Esophagus squamous epithelium (tissue), 5 donors: Measurements from ENCODE around the gene SLC44A4. TPM values are rescaled to one million over a fixed set of nuclear protein-coding genes. Genes with fewer than 3 reads are reported as not detected.

ENCODE experiments used
- DNase-seq: peaks from one replicate; lab custom pipeline; 2025; lab: John Stamatoyannopoulos, UW
- H3K27ac ChIP-seq, 4 donors: fragments of 200-600 bp; sonication (generic); one replicate each; pipeline ENCODE4 v1.5.1; 2016 to 2019; ENCODE audit warnings: mild to moderate bottlenecking in 1 of 4
- H3K27me3 ChIP-seq, 4 donors: fragments of 200-600 bp; sonication (generic); 1 replicate in 3 of 4; 2 replicates in 1 of 4; pipeline versions ENCODE4 v1.5.1 to v1.6.0; 2017 to 2021; ENCODE audit warnings: antibody characterized with exemption in 1 of 4
- H3K36me3 ChIP-seq, 3 donors: fragments of 200-600 bp; sonication (generic); one replicate each; pipeline ENCODE4 v1.5.1; 2016 to 2019
- H3K4me1 ChIP-seq, 3 donors: fragments of 200-600 bp; sonication (generic); one replicate each; pipeline ENCODE4 v1.5.1; 2017 to 2019
- H3K4me3 ChIP-seq, 4 donors: fragments of 200-600 bp; sonication (generic); 1 replicate in 3 of 4; 2 replicates in 1 of 4; pipeline ENCODE4 v1.5.1; 2016 to 2019; ENCODE audit warnings: mild to moderate bottlenecking in 2 of 4, moderate library complexity in 1 of 4
- H3K9me3 ChIP-seq, 3 donors: fragments of 200-600 bp; sonication (generic); one replicate each; pipeline ENCODE4 v1.5.1; 2016 to 2019
- CTCF ChIP-seq, 6 experiments: fragments of 450-650 bp in 4 of 6; fragments of 200-600 bp in 2 of 6; sonication (generic) in 2 of 6; IDR thresholded peaks; one replicate each; pipeline ENCODE4 v1.5.1; 2016 to 2019; ENCODE audit warnings: antibody characterized with exemption in 6 of 6, mild to moderate bottlenecking in 4 of 6, moderate library complexity in 4 of 6
- POLR2A ChIP-seq, 4 donors: fragments of 450-650 bp; IDR thresholded peaks; one replicate each; pipeline ENCODE4 v1.6.1; 2017; ENCODE audit warnings: antibody characterized with exemption in 4 of 4, mild to moderate bottlenecking in 4 of 4, moderate library complexity in 3 of 4
- WGBS, 2 donors: methylation state at CpG; one replicate each; pipeline ENCODE4 v1.1.5; 2018; 5-methylcytosine and 5-hydroxymethylcytosine counted together
- intact Hi-C: fragments of 100-400 bp; cut with DNase I; formaldehyde crosslinking; loops from one replicate; pipeline ENCODE4 v1.15.0; 2022
- total RNA-seq, 4 donors: library from RNA; depleted of rRNA; stranded (reverse); fragments of >200 nt; gene quantifications; one replicate each; pipeline ENCODE4 v1.1.0, GENCODE V29; 2016
- donor health status: DM: yes; HTN: yes; CAD: no.

Gene SLC44A4
- 1 to 10 TPM in 2 of 4 donors, under 1 TPM in 1, not detected in 1; 0.38 to 3.6 (median 1.3) TPM for total RNA-seq

- peak within 1 kb of the TSS in 2 of 4 donors; percentile 54 to 56 for H3K27ac ChIP-seq
- TF ChIP-seq POLR2A (IDR thresholded peaks at IDR 0.05) (no peak), CTCF (IDR thresholded peaks at IDR 0.05) (no peak)
- WGBS, 2 donors, result 40 to 59% methylated on average over 1 to 15 of the region's 18 CpGs
- DNase-seq, result no peak
- H3K36me3 ChIP-seq, result peaks cover 21 to 45% (median 31%) of the 10 kb centered on the region in 3 donors
- H3K4me1 ChIP-seq, result peaks cover 0 to 10% (median 0%) of the 10 kb centered on the region in 3 donors
- intact Hi-C loops, result no loop called here
- H3K27me3 ChIP-seq, result no peaks in the 10 kb centered on the region
- H3K9me3 ChIP-seq, result no peaks in the 10 kb centered on the region
- H3K4me3 ChIP-seq, result peak within 1 kb of the TSS in 1 of 4 donors; percentile 34
Observed at GRCh38 chr6:31878726-31879125, at the start of gene SLC44A4. Gene SLC44A4 (minus strand): TSS chr6:31878997. CDS start chr6:31878980, 17 bp downstream.

- no peaks in the 10 kb centered on the region for H3K36me3 ChIP-seq
- no peaks in the 10 kb centered on the region for H3K4me1 ChIP-seq
- peaks cover 0 to 20% (median 0%) of the 10 kb centered on the region in 4 donors for H3K27me3 ChIP-seq
- TF ChIP-seq POLR2A (IDR thresholded peaks at IDR 0.05), result no peak
- no peak for TF ChIP-seq CTCF (IDR thresholded peaks at IDR 0.05)
- intact Hi-C loops, result no loop called here
- no peaks in the 10 kb centered on the region for H3K9me3 ChIP-seq
- peak overlapping the region in 1 of 4 donors; percentile 49 for H3K4me3 ChIP-seq
- no peak for DNase-seq
- WGBS, 2 donors, result 65 to 83% methylated on average over 4 to 8 of the region's 9 CpGs
- H3K27ac ChIP-seq, result no peak overlapping the region
Observed at GRCh38 chr6:31928672-31928939, 49.8 kb upstream of the SLC44A4 start.

- TF ChIP-seq CTCF (IDR thresholded peaks at IDR 0.05) (no peak), POLR2A (IDR thresholded peaks at IDR 0.05) (no peak)
- intact Hi-C loops, result no loop called here
- WGBS, 2 donors, result 68 to 85% methylated on average over 7 to 10 of the region's 11 CpGs
- Histone ChIP-seq H3K4me1 (no peaks in the 10 kb centered on the region), H3K9me3 (no peaks in the 10 kb centered on the region), H3K4me3 (peak overlapping the region in 3 of 4 donors; percentile 3 to 49 (median 27)), H3K36me3 (no peaks in the 10 kb centered on the region), H3K27me3 (peaks cover 0 to 14% (median 0%) of the 10 kb centered on the region in 4 donors), H3K27ac (peak overlapping the region in 1 of 4 donors; percentile 1)
- no peak for DNase-seq
Observed at GRCh38 chr6:31927863-31928671, 49.3 kb upstream of the SLC44A4 start.

GRCh38 chr6:31927242-31927862 is 48.6 kb upstream of the SLC44A4 start, which contains the start of gene C2:
Gene C2 (plus strand): TSS chr6:31927717. CDS start chr6:31927753, 36 bp downstream.
- Histone ChIP-seq H3K9me3 (no peaks in the 10 kb centered on the region), H3K36me3 (no peaks in the 10 kb centered on the region), H3K4me1 (no peaks in the 10 kb centered on the region), H3K4me3 (peak within 1 kb of the TSS in 3 of 4 donors; percentile 3 to 49 (median 27)), H3K27me3 (peaks cover 0 to 14% (median 0%) of the 10 kb centered on the region in 4 donors), H3K27ac (peak within 1 kb of the TSS in 1 of 4 donors; percentile 1)
- TF ChIP-seq CTCF (IDR thresholded peaks at IDR 0.05) (no peak), POLR2A (IDR thresholded peaks at IDR 0.05) (no peak)
- DNase-seq, result no peak
- intact Hi-C loops, result no loop called here
- 74 to 75% methylated on average over 10 to 11 of the region's 11 CpGs for WGBS, 2 donors

GRCh38 chr6:31922942-31923341 is 44.1 kb upstream of the SLC44A4 start:
- Histone ChIP-seq H3K36me3 (no peaks in the 10 kb centered on the region), H3K9me3 (no peaks in the 10 kb centered on the region), H3K27me3 (no peaks in the 10 kb centered on the region), H3K4me1 (peaks cover 0 to 17% (median 4%) of the 10 kb centered on the region in 3 donors), H3K27ac (no peak overlapping the region), H3K4me3 (no peak overlapping the region)
- DNase-seq, result no peak
- intact Hi-C loops, result no loop called here
- WGBS, 2 donors, result 17 to 23% methylated on average over 5 of the region's 5 CpGs
- no peak for TF ChIP-seq POLR2A (IDR thresholded peaks at IDR 0.05)
- TF ChIP-seq CTCF (IDR thresholded peaks at IDR 0.05), result no peak
